ENCODE data around the gene KRTAP6-1.

KRTAP6-1 gene

DNA sequence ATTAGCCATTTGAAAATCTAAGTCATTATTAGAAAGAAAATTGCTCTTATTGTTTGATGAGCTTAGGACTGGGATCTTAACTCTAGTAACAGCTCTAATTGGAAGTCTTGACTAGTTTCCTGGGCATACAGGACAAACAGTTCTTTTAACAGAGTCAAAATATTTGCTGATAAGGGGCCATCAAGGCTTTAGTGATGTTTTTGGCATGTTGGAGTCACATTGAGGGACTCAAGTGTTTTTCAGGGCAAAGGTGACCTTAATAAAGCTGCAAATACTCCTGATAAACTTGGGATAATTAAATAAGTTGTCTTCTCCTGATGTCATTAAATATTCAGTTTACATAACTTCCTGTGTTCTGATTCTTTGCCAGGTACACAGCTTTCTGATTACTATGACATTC is 46.1 kb downstream of the KRTAP6-1 start:
- DNase-seq, result no peak

DNA sequence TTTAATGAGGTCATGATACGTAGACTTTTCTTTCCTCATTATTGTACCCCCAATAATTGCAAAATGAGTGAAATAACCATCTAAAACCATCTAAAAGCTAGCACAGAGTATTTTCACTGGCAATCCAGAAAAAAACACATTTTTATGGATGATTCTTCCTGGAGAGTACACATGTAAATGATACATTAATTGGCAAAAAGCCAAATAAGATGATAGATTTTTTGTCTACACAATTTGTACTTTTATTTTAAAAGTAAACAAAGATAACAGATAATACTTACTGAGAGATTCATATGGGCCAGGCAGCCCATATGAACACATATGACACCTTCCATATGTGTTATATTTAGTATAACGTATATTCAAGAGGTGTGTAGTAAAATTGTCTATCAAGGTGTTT is 50.1 kb downstream of the KRTAP6-1 start:
- DNase-seq, result no peak

All from NCI-H1048 (cell line).